Aorta (tissue), 5 donors: ENCODE results near the gene TSNAX. TPM values are rescaled to one million over a fixed set of nuclear protein-coding genes. Genes with fewer than 3 reads are reported as not detected.

Experiments
- ATAC-seq: fragments of 200-7000 bp; cut with Tn5 transposase; one replicate; pipeline ENCODE4 v1.9.1; 2022; ENCODE audit warnings: moderate library complexity; ENCODE audit not compliant: low FRiP score
- DNase-seq, 2 donors: peaks; one replicate each; pipeline ENCODE4 v3.0.0-alpha.2; 2020
- H3K27ac ChIP-seq, 2 donors: one replicate each; pipeline ENCODE4 v1.5.1; 2013; ENCODE audit warnings: low read length in 2 of 2, mild to moderate bottlenecking in 2 of 2, moderate library complexity in 2 of 2, control low read depth in 1 of 2, inconsistent platforms in 1 of 2, low read depth in 1 of 2
- H3K27me3 ChIP-seq, 2 donors: one replicate each; pipeline ENCODE4 v1.6.1; 2013; ENCODE audit warnings: control low read depth in 1 of 2, low read length in 1 of 2, mild to moderate bottlenecking in 1 of 2, moderate library complexity in 1 of 2; ENCODE audit not compliant: insufficient read depth in 2 of 2, control insufficient read depth in 1 of 2
- H3K36me3 ChIP-seq, 2 donors: one replicate each; pipeline ENCODE4 v1.6.1; 2013; ENCODE audit warnings: control low read depth in 1 of 2, low read length in 1 of 2, mild to moderate bottlenecking in 1 of 2; ENCODE audit not compliant: insufficient read depth in 2 of 2, control insufficient read depth in 1 of 2
- H3K4me1 ChIP-seq, 2 donors: one replicate each; pipeline ENCODE4 v1.6.1; 2013; ENCODE audit warnings: low read length in 2 of 2, control low read depth in 1 of 2, mild to moderate bottlenecking in 1 of 2, moderate library complexity in 1 of 2; ENCODE audit not compliant: insufficient read depth in 2 of 2, control insufficient read depth in 1 of 2
- H3K4me3 ChIP-seq, 2 donors: one replicate each; pipeline ENCODE4 v1.5.1; 2013; ENCODE audit warnings: low read length in 2 of 2, control low read depth in 1 of 2, mild to moderate bottlenecking in 1 of 2
- H3K9me3 ChIP-seq: one replicate; pipeline ENCODE4 v1.6.1; 2013; ENCODE audit warnings: mild to moderate bottlenecking, low read length; ENCODE audit not compliant: control insufficient read depth
- WGBS, 2 donors: extraction: QIAGEN DNeasy Blood & Tissue Kit; methylation state at CpG; one replicate each; pipeline ENCODE4 v1.1.7; 2013; 5-methylcytosine and 5-hydroxymethylcytosine counted together
- intact Hi-C, 2 donors: fragments of 100-400 bp; cut with DNase I; formaldehyde crosslinking; loops; one replicate each; pipeline versions ENCODE4 v1.14.2 to v1.15.0; 2022
- polyA plus RNA-seq, 2 donors: library from polyadenylated mRNA; stranded (reverse); fragments of 200-250 nt; gene quantifications; one replicate each; pipeline ENCODE4 v1.2.3, GENCODE V29; 2013
- total RNA-seq, 2 donors: library from RNA; stranded (reverse); fragmentation: NEBNext Ultra II Directional; extraction: Animal tissue kit (Norgen Biotek cat#: 25700); gene quantifications; one replicate each; pipeline ENCODE4 v1.2.1, GENCODE V29; 2021
- donor health status: healthy with polysubstance abuse.
- donor health status: Bipolar disorder and iron deficiency.
- donor health status: DM: no; HTN: no; CAD: no.
- donor health status: DM: no; HTN: no; CAD: no.
- donor health status: DM: yes; HTN: yes; CAD: no.

TSNAX gene
- total and polyA plus RNA-seq, 4 donors, result 19.3 to 42.0 (median 28.9) TPM

GRCh38 chr1:231526536-231526935 is 1.9 kb upstream of the TSNAX start:
- Histone ChIP-seq H3K36me3 (peaks cover 0 to 1% of the 10 kb centered on the region in 2 donors), H3K27me3 (no peaks in the 10 kb centered on the region), H3K4me3 (no peak overlapping the region), H3K4me1 (peaks cover 0 to 2% of the 10 kb centered on the region in 2 donors), H3K27ac (no peak overlapping the region), H3K9me3 (no peaks in the 10 kb centered on the region)
- ATAC-seq (no peak), DNase-seq (no peak)
- intact Hi-C loops, result loop anchor here (5.0 kb wide), 2 partner anchors 169 to 284 kb away; partner anchors contain the start of gene GNPAT (in 1 of the 2)

GRCh38 chr1:231527586-231528171 is 790 bp upstream of the TSNAX start:
- DNase-seq, result peak in 1 of 2 donors; percentile 41
- H3K4me3 ChIP-seq, result peak overlapping the region; percentile 3 to 65
- intact Hi-C loops, result loop anchor here (1.0 to 5.0 kb wide), 5 partner anchors 105 to 285 kb away; partner anchors contain the start of genes EGLN1 (in 1 of the 2), GNPAT (in 1 of the 2) and SPRTN (in 1 of the 2)
- peaks cover 0 to 1% of the 10 kb centered on the region in 2 donors for H3K36me3 ChIP-seq
- H3K27me3 ChIP-seq, result no peaks in the 10 kb centered on the region
- peaks cover 0 to 2% of the 10 kb centered on the region in 2 donors for H3K4me1 ChIP-seq
- WGBS, 2 donors, result 55 to 57% methylated on average over 15 of the region's 15 CpGs
- no peaks in the 10 kb centered on the region for H3K9me3 ChIP-seq
- peak overlapping the region in 1 of 2 donors; percentile 78 for H3K27ac ChIP-seq
- ATAC-seq, result no peak

- Histone ChIP-seq H3K36me3 (peaks cover 0 to 1% of the 10 kb centered on the region in 2 donors), H3K4me1 (no peaks in the 10 kb centered on the region), H3K27ac (no peak overlapping the region), H3K4me3 (no peak overlapping the region), H3K27me3 (no peaks in the 10 kb centered on the region), H3K9me3 (no peaks in the 10 kb centered on the region)
- intact Hi-C loops, result no loop called here
- ATAC-seq (no peak), DNase-seq (no peak)
- 90 to 93% methylated on average over 7 of the region's 7 CpGs for WGBS, 2 donors
Observed at GRCh38 chr1:231533240-231533639, 4.8 kb downstream of the TSNAX start.

- Histone ChIP-seq H3K36me3 (peaks cover 0 to 1% of the 10 kb centered on the region in 2 donors), H3K4me1 (no peaks in the 10 kb centered on the region), H3K4me3 (no peak overlapping the region), H3K9me3 (no peaks in the 10 kb centered on the region), H3K27ac (no peak overlapping the region), H3K27me3 (no peaks in the 10 kb centered on the region)
- no peak for ATAC-seq
- DNase-seq, result no peak
- 65 to 70% methylated on average over 4 of the region's 4 CpGs for WGBS, 2 donors
- intact Hi-C loops, result no loop called here
Observed at GRCh38 chr1:231534703-231535159, 6.3 kb downstream of the TSNAX start.

- H3K27ac ChIP-seq, result no peak overlapping the region
- intact Hi-C loops, result no loop called here
- 82 to 85% methylated on average over 2 of the region's 2 CpGs for WGBS, 2 donors
- ATAC-seq (no peak), DNase-seq (no peak)
- no peaks in the 10 kb centered on the region for H3K36me3 ChIP-seq
- no peak overlapping the region for H3K4me3 ChIP-seq
- no peaks in the 10 kb centered on the region for H3K4me1 ChIP-seq
- H3K27me3 ChIP-seq, result no peaks in the 10 kb centered on the region
- H3K9me3 ChIP-seq, result no peaks in the 10 kb centered on the region
Observed at GRCh38 chr1:231536099-231536498, 7.6 kb downstream of the TSNAX start.

GRCh38 chr1:231540847-231541246 is 12.4 kb downstream of the TSNAX start:
- WGBS, 2 donors, result 97 to 98% methylated on average over 3 of the region's 3 CpGs
- intact Hi-C loops, result no loop called here
- ATAC-seq, result no peak
- H3K27me3 ChIP-seq, result no peaks in the 10 kb centered on the region
- H3K9me3 ChIP-seq, result no peaks in the 10 kb centered on the region
- H3K27ac ChIP-seq, result no peak overlapping the region
- no peaks in the 10 kb centered on the region for H3K4me1 ChIP-seq
- H3K4me3 ChIP-seq, result no peak overlapping the region
- H3K36me3 ChIP-seq, result peaks cover 0 to 2% of the 10 kb centered on the region in 2 donors
- no peak for DNase-seq

GRCh38 chr1:231541842-231542241 is 13.4 kb downstream of the TSNAX start:
- Histone ChIP-seq H3K4me1 (no peaks in the 10 kb centered on the region), H3K36me3 (peaks cover 0 to 2% of the 10 kb centered on the region in 2 donors), H3K9me3 (no peaks in the 10 kb centered on the region), H3K4me3 (no peak overlapping the region), H3K27ac (no peak overlapping the region), H3K27me3 (no peaks in the 10 kb centered on the region)
- intact Hi-C loops, result no loop called here
- DNase-seq (no peak), ATAC-seq (no peak)
- WGBS, 2 donors, result 87 to 95% methylated on average over 2 of the region's 2 CpGs

- no peak overlapping the region for H3K4me3 ChIP-seq
- H3K27ac ChIP-seq, result no peak overlapping the region
- H3K4me1 ChIP-seq, result no peaks in the 10 kb centered on the region
- peaks cover 0 to 4% of the 10 kb centered on the region in 2 donors for H3K36me3 ChIP-seq
- intact Hi-C loops, result no loop called here
- WGBS, 2 donors, result 44% methylated on average over 4 of the region's 4 CpGs
- H3K9me3 ChIP-seq, result no peaks in the 10 kb centered on the region
- DNase-seq (no peak), ATAC-seq (no peak)
- H3K27me3 ChIP-seq, result no peaks in the 10 kb centered on the region
Observed at GRCh38 chr1:231544943-231545592, 16.6 kb downstream of the TSNAX start.

- Histone ChIP-seq H3K4me3 (no peak overlapping the region), H3K27me3 (no peaks in the 10 kb centered on the region), H3K9me3 (no peaks in the 10 kb centered on the region), H3K36me3 (peaks cover 0 to 4% of the 10 kb centered on the region in 2 donors), H3K4me1 (no peaks in the 10 kb centered on the region), H3K27ac (no peak overlapping the region)
- ATAC-seq, result no peak
- 94% methylated on average over 4 of the region's 4 CpGs for WGBS, 2 donors
- intact Hi-C loops, result no loop called here
- DNase-seq, result no peak
Observed at GRCh38 chr1:231546693-231547092, 18.2 kb downstream of the TSNAX start.
